Epithelial cell of umbilical artery (primary cell): Measurements from ENCODE around the gene FILIP1. TPM values are rescaled to one million over a fixed set of nuclear protein-coding genes. Genes with fewer than 3 reads are reported as not detected.

Experiments
- total RNA-seq: library from RNA; depleted of rRNA; stranded (reverse); fragments of >200 nt; gene quantifications from 2 replicates; pipeline ENCODE4 v1.2.3, GENCODE V29; 2014

The FILIP1 gene, protein sequence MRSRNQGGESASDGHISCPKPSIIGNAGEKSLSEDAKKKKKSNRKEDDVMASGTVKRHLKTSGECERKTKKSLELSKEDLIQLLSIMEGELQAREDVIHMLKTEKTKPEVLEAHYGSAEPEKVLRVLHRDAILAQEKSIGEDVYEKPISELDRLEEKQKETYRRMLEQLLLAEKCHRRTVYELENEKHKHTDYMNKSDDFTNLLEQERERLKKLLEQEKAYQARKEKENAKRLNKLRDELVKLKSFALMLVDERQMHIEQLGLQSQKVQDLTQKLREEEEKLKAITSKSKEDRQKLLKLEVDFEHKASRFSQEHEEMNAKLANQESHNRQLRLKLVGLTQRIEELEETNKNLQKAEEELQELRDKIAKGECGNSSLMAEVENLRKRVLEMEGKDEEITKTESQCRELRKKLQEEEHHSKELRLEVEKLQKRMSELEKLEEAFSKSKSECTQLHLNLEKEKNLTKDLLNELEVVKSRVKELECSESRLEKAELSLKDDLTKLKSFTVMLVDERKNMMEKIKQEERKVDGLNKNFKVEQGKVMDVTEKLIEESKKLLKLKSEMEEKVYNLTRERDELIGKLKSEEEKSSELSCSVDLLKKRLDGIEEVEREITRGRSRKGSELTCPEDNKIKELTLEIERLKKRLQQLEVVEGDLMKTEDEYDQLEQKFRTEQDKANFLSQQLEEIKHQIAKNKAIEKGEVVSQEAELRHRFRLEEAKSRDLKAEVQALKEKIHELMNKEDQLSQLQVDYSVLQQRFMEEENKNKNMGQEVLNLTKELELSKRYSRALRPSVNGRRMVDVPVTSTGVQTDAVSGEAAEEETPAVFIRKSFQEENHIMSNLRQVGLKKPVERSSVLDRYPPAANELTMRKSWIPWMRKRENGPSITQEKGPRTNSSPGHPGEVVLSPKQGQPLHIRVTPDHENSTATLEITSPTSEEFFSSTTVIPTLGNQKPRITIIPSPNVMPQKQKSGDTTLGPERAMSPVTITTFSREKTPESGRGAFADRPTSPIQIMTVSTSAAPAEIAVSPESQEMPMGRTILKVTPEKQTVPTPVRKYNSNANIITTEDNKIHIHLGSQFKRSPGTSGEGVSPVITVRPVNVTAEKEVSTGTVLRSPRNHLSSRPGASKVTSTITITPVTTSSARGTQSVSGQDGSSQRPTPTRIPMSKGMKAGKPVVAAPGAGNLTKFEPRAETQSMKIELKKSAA (N-terminal part only)
- total RNA-seq: 12.2 and 16.2 TPM in 2 replicates

DNA sequence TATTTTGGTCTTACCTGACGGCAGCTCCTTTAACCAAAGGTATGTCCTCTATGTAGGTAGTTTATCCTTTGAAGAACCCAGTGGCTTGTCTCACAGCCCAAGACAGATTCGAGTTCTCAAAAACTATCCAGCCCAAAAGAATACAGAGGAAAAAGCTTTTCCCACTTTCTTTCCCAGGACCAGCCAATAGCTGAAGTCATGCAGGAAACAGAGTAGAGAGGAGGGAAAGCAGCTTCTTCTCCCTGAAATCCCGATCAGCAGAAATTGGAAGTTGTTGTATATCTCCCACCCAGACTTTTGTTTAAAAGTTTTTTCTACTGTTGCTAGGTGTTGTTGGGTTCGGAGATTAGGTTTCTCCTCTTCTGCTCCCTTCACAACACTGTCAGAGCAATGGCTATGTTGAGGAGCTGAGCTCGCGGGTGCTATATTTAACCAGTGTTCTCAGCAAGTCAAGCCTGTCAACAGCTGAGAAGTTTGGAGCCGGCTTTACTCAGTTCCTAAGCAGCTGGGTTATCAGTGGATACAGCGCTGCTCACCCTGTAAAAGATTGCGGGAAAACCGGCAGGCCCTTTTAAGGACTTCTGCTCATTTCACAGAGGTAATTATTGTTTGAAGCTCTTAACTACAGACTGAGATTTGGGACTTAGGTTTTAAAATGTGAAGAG is at the start of gene FILIP1:
Gene FILIP1 (minus strand): TSS at position 401 of the 665 bp plus-strand sequence. CDS start 78,828 bp downstream, outside the sequence.

DNA sequence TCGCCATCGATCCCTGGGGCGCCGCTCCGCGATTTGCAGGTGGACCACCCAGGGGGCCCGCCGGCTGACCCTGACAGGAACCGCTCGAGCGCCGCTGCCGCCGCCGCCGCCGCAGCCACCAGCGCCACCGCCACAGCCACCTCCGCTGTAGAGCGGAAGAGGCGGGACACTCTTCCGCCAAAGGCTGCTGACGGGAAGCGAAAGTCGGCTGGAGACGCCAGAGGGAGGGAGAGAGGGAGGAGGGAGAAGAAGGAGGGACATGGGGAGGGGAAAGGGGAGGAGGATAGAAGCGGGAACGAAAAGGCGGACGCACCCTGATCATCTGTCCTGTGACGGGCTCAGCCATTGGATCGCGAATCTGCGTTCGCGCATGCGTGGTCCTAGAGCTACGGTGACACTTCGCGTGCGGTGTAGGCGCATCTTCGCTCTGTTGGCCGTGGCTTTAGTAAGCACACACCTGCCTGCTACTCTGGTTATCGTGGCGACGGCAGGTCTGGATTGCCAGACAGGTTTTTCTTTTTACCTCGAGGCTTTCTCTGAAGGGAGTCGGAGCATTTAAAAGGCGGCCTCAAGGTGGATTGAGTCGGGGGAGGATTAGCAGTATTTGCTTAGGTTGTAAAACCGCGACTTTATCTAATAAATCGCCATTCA is 208.8 kb downstream of the FILIP1 start, which contains the start of gene TMEM30A:
Gene TMEM30A (minus strand): TSS at position 161 of the 651 bp plus-strand sequence. CDS start 154 bp downstream, at position 7.

DNA sequence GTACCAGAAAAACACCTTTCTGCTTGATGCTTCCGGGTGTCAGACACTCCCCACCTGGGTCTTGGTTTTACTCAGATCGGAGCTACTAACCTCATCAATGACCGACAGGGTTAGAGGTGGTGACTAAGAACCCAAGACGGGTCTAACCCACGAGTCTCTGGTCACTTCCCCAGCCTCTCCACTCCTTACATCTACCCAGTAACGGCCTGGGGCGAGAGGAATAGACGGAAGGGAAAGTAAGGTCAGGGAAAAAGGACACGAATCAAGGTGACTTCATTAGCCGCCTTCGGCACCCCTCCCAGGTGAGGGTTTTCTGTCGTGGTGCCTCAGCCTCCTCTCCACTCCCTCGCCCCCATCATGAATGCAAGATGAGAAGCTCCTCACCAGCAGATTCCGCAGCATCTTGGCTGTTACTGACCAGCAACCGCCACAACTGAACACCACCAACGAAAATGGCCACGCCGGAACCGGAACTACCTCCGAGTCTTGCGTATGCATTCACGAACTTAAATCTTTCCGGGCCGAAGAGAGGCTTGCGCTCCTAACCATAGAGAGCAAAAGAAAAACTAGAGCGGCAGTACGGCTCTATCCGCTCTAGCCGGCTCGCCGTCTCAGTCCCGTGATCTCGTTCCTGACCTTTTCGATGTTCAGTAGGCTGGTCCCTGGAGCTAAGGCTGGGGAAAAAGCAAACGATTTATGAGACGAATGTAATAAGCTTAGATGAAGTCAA is 250.1 kb downstream of the FILIP1 start, which contains the start of gene COX7A2:
Gene COX7A2 (minus strand): TSS at position 469 of the 730 bp plus-strand sequence. CDS start 67 bp downstream, at position 402.

Other genes starting within 250 kb of the FILIP1 start
- gene COX7A2, start 250.0 kb downstream of the FILIP1 start, total RNA-seq: 337 and 501 TPM in 2 replicates
- gene TMEM30A, start 209.0 kb downstream of the FILIP1 start, total RNA-seq: 371 and 420 TPM in 2 replicates
- gene SENP6, start 108.1 kb upstream of the FILIP1 start, total RNA-seq: 58.8 and 79.3 TPM in 2 replicates